ENCODE data around the gene AFAP1L2.

The AFAP1L2 gene

DNA sequence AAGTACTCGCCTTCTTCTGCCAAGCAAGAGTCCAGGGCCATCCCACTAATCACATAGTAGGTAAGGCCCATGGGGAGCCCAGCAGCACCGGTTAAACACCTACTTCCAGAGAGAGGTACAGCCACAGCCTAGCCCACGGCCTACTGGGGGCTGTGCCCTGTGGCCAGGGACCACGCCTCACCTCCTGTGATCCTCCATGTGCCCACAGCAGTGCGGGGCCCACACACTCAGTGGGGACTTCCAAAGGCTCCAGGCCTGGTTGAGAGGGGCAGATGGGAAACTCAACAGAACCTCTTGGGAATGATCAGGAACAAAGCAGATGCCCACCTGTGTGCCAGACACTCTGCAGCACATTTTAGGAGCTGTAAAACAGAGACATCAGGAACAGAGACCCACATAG lies 19.7 kb downstream of the AFAP1L2 start:
- no peak for DNase-seq (ENCODE audit: low read depth)
- H3K4me3 ChIP-seq (ENCODE audit: low read depth, low read length): no peak overlapping the region
- in situ Hi-C loops (cut with HindIII; ENCODE audit: low sequenced_read_pairs): no loop called here
- TF ChIP-seq CTCF (IDR thresholded peaks at IDR 0.05; ENCODE audit: low read depth, low read length, missing control alignments): no peak

DNA sequence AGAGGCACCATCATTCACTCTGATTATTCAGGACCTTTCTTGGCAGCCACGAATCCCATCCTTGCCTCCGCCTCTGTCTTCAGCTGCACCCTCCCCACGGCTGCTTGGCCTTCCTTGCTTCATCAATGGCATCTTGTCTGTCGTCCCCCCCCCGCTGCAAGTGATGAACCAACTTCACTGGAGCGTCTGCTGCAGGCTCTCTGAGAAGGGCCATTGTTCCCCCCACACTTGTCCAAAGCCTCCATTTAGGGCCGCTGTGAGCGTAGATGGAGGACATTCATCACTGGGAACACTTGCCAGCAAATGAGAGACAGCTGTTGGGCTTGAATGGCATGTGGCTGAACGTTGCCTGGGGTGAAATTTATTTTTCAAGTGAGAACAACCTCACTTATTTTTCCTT lies 20.1 kb downstream of the AFAP1L2 start:
- in situ Hi-C loops (cut with HindIII; ENCODE audit: low sequenced_read_pairs): no loop called here
- H3K4me3 ChIP-seq (ENCODE audit: low read depth, low read length): no peak overlapping the region
- TF ChIP-seq CTCF (IDR thresholded peaks at IDR 0.05; ENCODE audit: low read depth, low read length, missing control alignments): no peak
- no peak for DNase-seq (ENCODE audit: low read depth)

DNA sequence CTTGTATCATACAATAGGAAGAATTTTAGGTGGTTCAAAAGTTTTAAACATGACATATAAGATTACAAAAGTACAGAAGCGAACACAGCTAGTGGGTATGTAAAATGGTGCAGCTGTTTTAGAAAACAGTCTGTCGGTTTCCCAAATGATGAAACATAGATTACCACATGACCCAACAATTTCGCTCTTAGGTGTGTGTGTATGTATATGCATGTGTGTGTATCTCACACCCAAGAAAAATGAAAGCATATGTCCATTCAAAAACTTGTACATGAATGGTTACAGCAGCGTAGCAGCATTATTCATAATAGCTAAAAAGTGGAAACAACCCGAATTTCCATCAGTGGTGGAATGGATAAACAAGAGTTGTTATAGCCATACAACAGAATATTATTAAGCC lies 23.5 kb downstream of the AFAP1L2 start:
- no peak for DNase-seq (ENCODE audit: low read depth)

GRCh38 chr10:114380060-114380459 lies 24.2 kb downstream of the AFAP1L2 start:
- no peak for DNase-seq (ENCODE audit: low read depth)
- no peak overlapping the region for H3K4me3 ChIP-seq (ENCODE audit: low read depth, low read length)
- in situ Hi-C loops (cut with HindIII; ENCODE audit: low sequenced_read_pairs): no loop called here

More for the DNA sequence above, 23.5 kb downstream of the AFAP1L2 start:
- TF ChIP-seq CTCF (IDR thresholded peaks at IDR 0.05; ENCODE audit: low read depth, low read length, missing control alignments): no peak
- in situ Hi-C loops (cut with HindIII; ENCODE audit: low sequenced_read_pairs): no loop called here
- no peak overlapping the region for H3K4me3 ChIP-seq (ENCODE audit: low read depth, low read length)

DNA sequence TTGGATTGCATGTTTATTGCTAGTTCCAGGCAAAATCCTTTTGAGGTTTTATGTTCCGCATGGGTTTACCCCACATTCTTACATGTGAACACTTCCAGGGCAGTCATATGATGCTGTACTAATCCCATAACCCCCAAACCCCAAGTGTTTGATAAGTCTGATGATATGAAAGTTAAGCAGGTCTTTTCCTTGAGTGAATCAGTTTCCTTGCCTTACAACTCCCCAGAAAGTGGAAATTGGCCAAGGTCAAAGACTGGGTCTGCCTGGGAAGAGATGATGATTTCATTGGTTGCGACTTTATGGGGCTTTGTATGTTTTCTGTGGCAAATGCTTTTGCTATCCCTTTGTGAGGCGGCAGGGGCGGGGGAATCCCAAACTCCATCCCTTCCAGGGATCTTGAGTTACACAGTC lies 24.7 kb downstream of the AFAP1L2 start:
- no peak overlapping the region for H3K4me3 ChIP-seq (ENCODE audit: low read depth, low read length)
- TF ChIP-seq CTCF (IDR thresholded peaks at IDR 0.05; ENCODE audit: low read depth, low read length, missing control alignments): no peak
- in situ Hi-C loops (cut with HindIII; ENCODE audit: low sequenced_read_pairs): loop anchor here (5.0 kb wide), 1 partner anchor 53 kb away; no protein-coding TSS in a partner anchor
- no peak for DNase-seq (ENCODE audit: low read depth)

More at GRCh38 chr10:114380060-114380459, 24.2 kb downstream of the AFAP1L2 start:
- TF ChIP-seq CTCF (IDR thresholded peaks at IDR 0.05; ENCODE audit: low read depth, low read length, missing control alignments): no peak

GRCh38 chr10:114376523-114376922 lies 27.8 kb downstream of the AFAP1L2 start:
- in situ Hi-C loops (cut with HindIII; ENCODE audit: low sequenced_read_pairs): loop anchor here (5.0 kb wide), 1 partner anchor 56 kb away; no protein-coding TSS in a partner anchor
- H3K4me3 ChIP-seq (ENCODE audit: low read depth, low read length): no peak overlapping the region
- DNase-seq (ENCODE audit: low read depth): no peak
- TF ChIP-seq CTCF (IDR thresholded peaks at IDR 0.05; ENCODE audit: low read depth, low read length, missing control alignments): no peak
